ENCODE measurements around the gene EIF4A2.

Gene EIF4A2

DNA sequence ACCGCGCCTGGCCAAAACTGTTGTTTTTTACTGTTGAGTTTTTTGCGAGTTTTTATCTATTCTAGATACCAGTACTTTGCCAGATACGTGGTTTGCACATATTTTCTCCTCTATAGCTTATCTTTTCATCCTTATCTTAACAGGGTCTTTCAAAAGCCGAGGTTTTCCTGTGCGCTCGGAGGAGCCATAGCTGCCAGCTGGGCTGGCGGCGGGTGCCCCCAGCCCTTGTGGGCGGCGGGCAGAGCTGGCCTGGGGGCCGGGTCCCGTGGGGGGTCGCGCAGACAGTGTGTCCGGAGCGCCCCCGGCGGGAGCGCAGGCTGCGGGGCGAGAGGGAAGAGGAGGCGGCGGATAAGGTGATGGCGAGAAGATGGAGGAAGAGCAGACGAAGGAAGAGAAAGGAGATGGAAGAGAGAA lies 11.1 kb upstream of the EIF4A2 start:
- Mint-ChIP-seq H3K27ac (peak overlapping the region; percentile 79), H3K36me3 (peaks cover 4% of the 10 kb centered on the region), H3K9me3 (no peaks in the 10 kb centered on the region), H3K4me3 (peak overlapping the region; percentile 75), H3K27me3 (peaks cover 12% of the 10 kb centered on the region), H3K4me1 (peaks cover 19% of the 10 kb centered on the region)
- DNase-seq = peak; percentile 29
- CTCF ChIA-PET = interaction anchor here (0.9 to 2.0 kb wide), 3 partner anchors 12 to 158 kb away, joined by 3 to 8 read pairs (median 4); no protein-coding TSS in a partner anchor

DNA sequence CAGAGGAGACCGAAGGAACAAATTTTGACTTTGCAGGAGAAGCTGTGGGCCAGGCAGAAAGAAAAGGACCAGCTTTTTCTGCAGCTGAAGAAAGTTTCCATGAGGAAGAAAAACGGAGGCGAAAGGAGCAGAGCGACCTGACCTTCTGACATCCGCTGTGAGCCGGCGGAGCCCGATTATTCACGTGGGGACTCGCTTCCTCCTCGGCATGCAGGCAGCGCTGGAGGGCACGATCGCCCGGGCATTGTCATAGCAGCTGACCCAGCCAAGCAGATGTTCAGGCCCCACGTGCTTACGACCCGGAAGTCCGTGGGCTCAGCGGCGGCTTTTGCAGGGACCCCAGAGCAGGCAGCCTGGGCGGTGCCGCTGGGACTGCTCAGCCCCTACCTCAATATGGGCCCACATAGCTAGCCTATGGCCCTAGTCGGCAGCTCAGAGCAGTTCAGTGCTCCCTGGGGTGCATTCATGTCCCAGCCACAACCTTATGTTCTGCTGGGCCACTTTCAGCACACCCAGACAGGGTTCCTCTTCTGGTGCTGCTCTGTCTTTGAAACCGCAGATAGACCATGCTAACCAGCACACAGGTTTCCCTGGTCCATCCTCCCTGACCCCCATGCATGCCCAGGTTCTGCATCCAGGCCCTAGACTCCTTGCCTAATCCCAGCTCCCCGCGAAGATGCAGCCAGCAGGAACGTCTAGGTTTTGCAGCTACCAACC lies 10.5 kb upstream of the EIF4A2 start:
- CTCF ChIA-PET = interaction anchor here (0.9 to 2.0 kb wide), 3 partner anchors 11 to 158 kb away, joined by 3 to 8 read pairs (median 4); no protein-coding TSS in a partner anchor
- H3K4me1 Mint-ChIP-seq = peaks cover 19% of the 10 kb centered on the region
- peaks cover 4% of the 10 kb centered on the region for H3K36me3 Mint-ChIP-seq
- H3K9me3 Mint-ChIP-seq = no peaks in the 10 kb centered on the region
- H3K27me3 Mint-ChIP-seq = peaks cover 12% of the 10 kb centered on the region
- peak overlapping the region; percentile 79 for H3K27ac Mint-ChIP-seq
- DNase-seq = peak; percentile 77
- peak overlapping the region; percentile 75 for H3K4me3 Mint-ChIP-seq

DNA sequence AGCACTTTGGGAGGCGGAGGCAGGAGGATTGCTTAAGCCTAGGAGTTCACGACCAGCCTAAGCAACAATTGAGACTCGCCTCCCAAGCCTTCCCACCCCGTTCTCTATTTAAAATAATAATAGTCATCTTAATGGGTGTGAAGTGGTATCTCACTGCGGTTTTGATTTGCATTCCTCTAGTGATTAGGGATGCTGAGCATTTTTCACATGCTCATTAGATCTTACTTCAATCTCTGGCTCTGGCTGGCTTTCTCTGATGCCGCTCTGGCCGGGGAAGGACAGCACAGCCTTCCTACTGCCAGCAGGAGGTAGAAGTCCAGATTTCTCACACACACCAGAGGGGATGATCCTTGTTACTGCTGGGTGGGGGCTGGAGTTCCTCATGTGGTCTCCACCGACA lies 7.4 kb upstream of the EIF4A2 start:
- CTCF ChIA-PET = no interaction called here
- DNase-seq = no peak
- Mint-ChIP-seq H3K9me3 (no peaks in the 10 kb centered on the region), H3K4me1 (peaks cover 19% of the 10 kb centered on the region), H3K27ac (no peak overlapping the region), H3K27me3 (peaks cover 24% of the 10 kb centered on the region), H3K4me3 (no peak overlapping the region), H3K36me3 (peaks cover 4% of the 10 kb centered on the region)

DNA sequence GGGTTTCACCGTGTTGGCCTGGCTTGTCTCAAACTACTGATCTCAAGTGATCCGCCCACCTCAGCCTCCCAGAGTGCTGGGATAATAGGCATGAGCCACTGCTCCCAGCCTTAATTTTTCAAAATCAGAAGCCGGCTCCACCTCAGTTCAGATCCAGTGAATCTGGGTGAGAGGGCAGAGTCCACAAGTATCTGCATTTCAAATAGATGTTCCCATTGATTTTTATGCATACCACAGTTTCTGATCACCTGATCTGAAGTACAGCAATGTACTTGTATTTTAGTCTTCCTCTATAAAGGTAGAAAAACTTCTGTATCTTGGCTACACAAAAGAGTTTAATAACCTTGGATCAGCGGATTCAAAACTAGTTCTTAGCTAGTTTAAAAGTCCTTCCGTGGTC lies 4.2 kb upstream of the EIF4A2 start:
- H3K27me3 Mint-ChIP-seq = peaks cover 30% of the 10 kb centered on the region
- H3K36me3 Mint-ChIP-seq = peaks cover 11% of the 10 kb centered on the region
- CTCF ChIA-PET = no interaction called here
- no peaks in the 10 kb centered on the region for H3K9me3 Mint-ChIP-seq
- H3K4me3 Mint-ChIP-seq = no peak overlapping the region
- DNase-seq = no peak
- H3K4me1 Mint-ChIP-seq = peaks cover 10% of the 10 kb centered on the region
- H3K27ac Mint-ChIP-seq = no peak overlapping the region

DNA sequence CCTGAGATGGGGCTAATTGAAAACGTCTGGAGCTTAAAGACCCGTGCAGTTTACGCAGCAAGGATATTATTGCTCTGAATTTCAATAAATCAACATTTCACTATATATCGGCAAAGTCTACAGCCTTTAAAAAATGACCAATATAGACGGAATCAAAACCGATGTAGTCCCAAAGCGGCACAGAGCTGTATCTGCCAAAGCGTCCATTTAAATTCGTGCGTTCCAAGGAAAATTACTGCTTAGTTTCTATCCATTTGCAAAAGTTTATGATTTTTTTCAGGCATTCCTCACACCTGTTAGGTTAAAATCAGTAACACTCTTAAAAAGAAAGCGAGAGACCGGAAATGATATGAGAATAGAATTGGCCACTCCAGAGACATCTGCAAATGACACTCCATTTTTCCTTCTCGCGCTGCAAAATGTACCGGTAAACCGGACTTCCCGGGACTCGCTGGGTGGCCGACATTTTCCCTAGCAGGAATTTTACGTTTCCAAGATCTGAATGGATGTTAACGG lies 777 bp upstream of the EIF4A2 start:
- Mint-ChIP-seq H3K36me3 (peaks cover 43% of the 10 kb centered on the region), H3K27me3 (peaks cover 18% of the 10 kb centered on the region), H3K4me1 (peaks cover 41% of the 10 kb centered on the region), H3K9me3 (no peaks in the 10 kb centered on the region), H3K27ac (peak overlapping the region; percentile 97), H3K4me3 (peak overlapping the region; percentile 93)
- CTCF ChIA-PET = interaction anchor here (1.3 to 3.3 kb wide), 2 partner anchors 12 to 168 kb away, joined by 3 to 20 read pairs; no protein-coding TSS in a partner anchor
- DNase-seq = no peak

DNA sequence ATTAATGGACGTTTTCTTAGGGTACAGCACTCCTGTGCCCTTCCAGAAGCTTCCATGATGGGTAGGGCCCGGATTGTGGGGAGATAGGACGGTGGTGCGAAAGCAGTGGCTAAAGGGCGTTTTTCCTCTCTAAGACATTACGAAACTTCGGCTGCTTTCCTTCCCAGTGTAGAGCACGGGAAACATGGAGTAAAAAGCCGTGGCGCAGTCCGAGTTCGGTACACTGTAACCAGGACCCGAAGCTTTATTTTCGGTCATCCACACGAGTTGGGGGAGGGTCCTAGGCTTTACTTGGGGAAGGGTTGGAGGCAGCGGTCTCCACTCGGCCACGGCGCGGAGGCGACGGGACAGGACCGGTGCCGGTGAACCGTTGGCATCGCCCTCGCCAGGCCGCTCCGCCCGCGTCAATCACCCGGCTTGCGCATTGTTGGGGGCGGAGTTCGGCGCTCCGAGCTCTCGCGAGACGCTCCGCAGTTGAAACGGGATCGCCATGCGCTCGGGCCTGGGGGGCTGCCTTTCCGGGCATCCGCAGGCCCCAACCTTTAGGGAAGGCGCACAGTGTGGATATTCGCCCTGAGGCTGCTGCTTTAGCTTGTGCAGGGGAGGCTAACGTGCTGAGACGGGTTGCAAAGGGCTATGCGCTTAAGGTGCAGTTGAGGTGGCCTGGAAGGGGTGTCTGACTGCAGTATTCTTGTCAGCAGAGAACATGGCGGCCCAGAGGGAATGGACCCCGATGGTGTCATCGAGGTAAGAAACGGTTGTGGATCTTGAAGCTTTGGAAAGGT lies 546 bp downstream of the EIF4A2 start:
- H3K4me3 Mint-ChIP-seq = peak overlapping the region; percentile 93
- H3K27ac Mint-ChIP-seq = peak overlapping the region; percentile 97
- H3K9me3 Mint-ChIP-seq = no peaks in the 10 kb centered on the region
- peaks cover 13% of the 10 kb centered on the region for H3K27me3 Mint-ChIP-seq
- DNase-seq = peak; percentile 90
- H3K4me1 Mint-ChIP-seq = peaks cover 54% of the 10 kb centered on the region
- CTCF ChIA-PET = interaction anchor here (0.5 to 3.3 kb wide), 7 partner anchors 11 to 674 kb away, joined by 3 to 20 read pairs (median 3); partner anchors contain the start of gene RPL39L
- H3K36me3 Mint-ChIP-seq = peaks cover 56% of the 10 kb centered on the region

DNA sequence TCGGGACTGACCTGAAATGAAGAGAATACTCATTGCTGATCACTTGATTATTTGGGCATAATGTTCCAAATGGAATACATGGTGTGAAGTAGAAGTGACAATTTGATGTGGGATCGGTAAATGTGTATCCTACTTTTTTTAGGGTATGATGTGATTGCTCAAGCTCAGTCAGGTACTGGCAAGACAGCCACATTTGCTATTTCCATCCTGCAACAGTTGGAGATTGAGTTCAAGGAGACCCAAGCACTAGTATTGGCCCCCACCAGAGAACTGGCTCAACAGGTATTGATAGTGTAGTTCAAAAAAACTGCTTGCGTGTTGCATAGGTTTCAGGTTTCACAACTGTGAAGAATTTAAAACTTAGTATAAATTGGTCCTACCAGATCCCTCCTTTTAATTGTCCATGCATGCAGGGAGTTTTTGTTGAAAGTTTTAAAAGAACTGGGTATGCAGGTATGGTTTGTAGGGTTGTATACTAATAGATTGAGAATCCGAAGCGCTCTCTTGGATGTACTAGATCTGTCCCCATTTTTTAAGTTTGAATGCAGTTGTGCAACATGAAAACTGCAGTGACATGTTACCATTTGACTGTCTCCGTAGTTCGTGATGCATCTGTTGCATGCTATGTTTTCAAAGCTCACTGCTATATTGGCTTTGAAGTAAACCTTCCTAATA lies 1.6 kb downstream of the EIF4A2 start:
- Mint-ChIP-seq H3K27me3 (peaks cover 10% of the 10 kb centered on the region), H3K4me1 (peaks cover 58% of the 10 kb centered on the region), H3K27ac (peak overlapping the region; percentile 97), H3K4me3 (peak overlapping the region; percentile 93), H3K9me3 (no peaks in the 10 kb centered on the region), H3K36me3 (peaks cover 63% of the 10 kb centered on the region)
- CTCF ChIA-PET = interaction anchor here (0.6 to 3.3 kb wide), 3 partner anchors 12 to 372 kb away, joined by 3 to 20 read pairs (median 4); no protein-coding TSS in a partner anchor
- no peak for DNase-seq

DNA sequence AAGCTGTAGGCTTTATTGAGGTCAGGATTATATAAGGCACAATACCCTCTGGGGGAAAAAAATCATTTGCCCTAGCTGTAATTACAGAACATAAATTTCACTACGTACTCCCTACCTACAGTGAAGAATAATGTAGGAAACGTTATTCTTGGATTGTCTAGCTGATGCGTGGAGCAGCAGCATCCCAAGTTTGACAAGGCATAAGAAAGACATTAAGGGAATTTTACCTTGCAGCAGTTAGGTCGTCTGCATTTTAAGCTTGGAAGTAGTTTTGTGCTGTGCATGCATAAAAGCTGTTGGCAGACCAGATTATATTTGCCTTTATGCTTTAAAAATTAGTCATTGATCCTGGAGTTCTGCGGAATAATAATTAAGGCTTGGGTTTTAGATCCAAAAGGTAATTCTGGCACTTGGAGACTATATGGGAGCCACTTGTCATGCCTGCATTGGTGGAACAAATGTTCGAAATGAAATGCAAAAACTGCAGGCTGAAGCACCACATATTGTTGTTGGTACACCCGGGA lies 2.2 kb downstream of the EIF4A2 start:
- Mint-ChIP-seq H3K4me1 (peaks cover 58% of the 10 kb centered on the region), H3K36me3 (peaks cover 69% of the 10 kb centered on the region), H3K4me3 (peak overlapping the region; percentile 93), H3K9me3 (no peaks in the 10 kb centered on the region), H3K27ac (peak overlapping the region; percentile 97), H3K27me3 (peaks cover 5% of the 10 kb centered on the region)
- CTCF ChIA-PET = interaction anchor here (0.6 to 3.3 kb wide), 2 partner anchors 171 to 373 kb away, joined by 4 to 20 read pairs; no protein-coding TSS in a partner anchor
- DNase-seq = no peak

DNA sequence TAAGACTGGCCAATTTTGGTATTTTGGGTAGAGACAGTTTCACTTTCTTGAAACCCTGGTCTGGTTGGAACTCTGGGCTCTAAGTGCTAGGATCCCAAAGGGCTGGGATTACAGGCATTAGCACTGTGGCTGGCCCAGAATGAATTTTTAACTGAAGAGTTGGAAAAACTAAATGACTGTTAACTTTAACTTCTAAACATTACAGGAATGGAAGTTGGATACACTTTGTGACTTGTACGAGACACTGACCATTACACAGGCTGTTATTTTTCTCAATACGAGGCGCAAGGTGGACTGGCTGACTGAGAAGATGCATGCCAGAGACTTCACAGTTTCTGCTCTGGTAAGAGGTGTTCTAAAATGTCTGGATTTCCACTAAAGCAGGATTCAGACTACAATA lies 3.5 kb downstream of the EIF4A2 start:
- no peaks in the 10 kb centered on the region for H3K9me3 Mint-ChIP-seq
- peak overlapping the region; percentile 93 for H3K4me3 Mint-ChIP-seq
- peaks cover 76% of the 10 kb centered on the region for H3K36me3 Mint-ChIP-seq

DNA sequence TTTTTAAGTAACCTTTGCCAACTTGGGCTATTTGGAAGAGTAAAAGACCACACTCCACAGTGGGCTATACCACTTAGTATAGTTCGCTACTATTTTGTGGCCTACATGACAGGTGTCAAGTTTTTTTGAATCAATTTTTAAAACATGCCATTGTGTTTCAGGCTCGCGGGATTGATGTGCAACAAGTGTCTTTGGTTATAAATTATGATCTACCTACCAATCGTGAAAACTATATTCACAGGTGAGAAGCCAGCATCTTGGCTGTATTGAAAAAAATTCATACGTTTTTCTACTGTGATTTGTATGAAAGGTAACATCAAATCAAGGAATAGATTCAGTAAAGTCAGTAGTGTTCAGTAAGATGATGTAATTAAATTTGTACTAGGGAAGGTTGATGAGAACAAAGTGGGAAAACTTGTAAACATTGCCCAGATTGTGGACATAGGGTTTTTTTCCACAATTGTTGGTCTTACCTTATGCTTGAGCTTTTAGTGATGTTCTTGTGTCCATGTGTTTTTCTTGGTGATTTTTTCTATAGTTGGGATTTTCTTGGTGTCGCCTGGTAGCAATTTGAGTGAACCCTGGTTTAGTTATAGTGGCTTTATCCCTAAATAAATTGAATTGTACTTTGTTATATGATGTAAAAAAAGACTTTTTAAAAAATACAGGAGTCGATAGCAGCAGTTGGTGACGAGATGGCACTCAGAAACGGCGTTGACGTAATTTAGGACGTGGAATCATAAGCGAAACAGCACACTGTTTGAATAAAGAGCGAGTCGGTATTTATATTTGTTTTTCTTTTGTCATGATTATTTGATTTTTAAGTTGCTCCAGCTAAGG lies 4.5 kb downstream of the EIF4A2 start:
- no peak for DNase-seq
- Mint-ChIP-seq H3K36me3 (peaks cover 79% of the 10 kb centered on the region), H3K4me3 (peak overlapping the region; percentile 33), H3K4me1 (peaks cover 48% of the 10 kb centered on the region), H3K27ac (peak overlapping the region; percentile 79), H3K27me3 (peaks cover 5% of the 10 kb centered on the region), H3K9me3 (no peaks in the 10 kb centered on the region)
- CTCF ChIA-PET = interaction anchor here (1.3 kb wide), 1 partner anchor 13 kb away, joined by 3 read pairs; no protein-coding TSS in a partner anchor

More for the DNA sequence above, 3.5 kb downstream of the EIF4A2 start:
- CTCF ChIA-PET = interaction anchor here (1.3 kb wide), 1 partner anchor 14 kb away, joined by 3 read pairs; no protein-coding TSS in a partner anchor
- Mint-ChIP-seq H3K27ac (peak overlapping the region; percentile 58), H3K27me3 (peaks cover 5% of the 10 kb centered on the region), H3K4me1 (peaks cover 57% of the 10 kb centered on the region)
- no peak for DNase-seq

DNA sequence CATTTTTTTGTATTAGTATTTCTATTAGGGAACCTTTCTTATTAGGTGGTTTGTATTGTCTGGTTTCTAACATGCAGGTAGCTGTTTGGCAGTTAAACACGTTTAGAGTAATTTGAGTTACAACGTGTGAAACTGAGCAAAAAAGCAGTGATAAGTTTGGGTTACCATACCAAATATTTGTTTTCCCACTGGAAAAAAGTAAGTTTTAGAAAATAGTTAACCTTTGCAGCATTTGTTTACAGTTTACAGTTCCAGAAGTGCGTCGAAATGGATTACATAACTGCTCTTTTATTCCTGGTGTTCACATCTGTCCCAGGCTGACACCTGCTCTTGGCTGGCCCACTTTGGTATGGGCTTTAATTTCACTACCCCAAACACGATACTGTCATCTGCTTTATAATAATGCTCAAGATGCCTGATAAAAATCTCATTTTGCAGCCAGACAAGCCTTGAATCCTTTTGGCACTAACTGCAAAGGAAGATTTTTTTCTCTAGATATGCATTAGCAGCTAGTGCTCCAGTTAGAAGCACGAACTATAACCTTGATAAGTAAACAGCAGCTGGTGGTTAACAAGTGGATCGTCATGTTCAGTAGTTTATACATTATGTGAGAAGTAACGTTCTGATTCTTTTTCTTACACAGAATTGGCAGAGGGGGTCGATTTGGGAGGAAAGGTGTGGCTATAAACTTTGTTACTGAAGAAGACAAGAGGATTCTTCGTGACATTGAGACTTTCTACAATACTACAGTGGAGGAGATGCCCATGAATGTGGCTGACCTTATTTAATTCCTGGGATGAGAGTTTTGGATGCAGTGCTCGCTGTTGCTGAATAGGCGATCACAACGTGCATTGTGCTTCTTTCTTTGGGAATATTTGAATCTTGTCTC lies 5.3 kb downstream of the EIF4A2 start:
- Mint-ChIP-seq H3K9me3 (no peaks in the 10 kb centered on the region), H3K4me3 (no peak overlapping the region), H3K27ac (peak overlapping the region; percentile 50), H3K36me3 (peaks cover 82% of the 10 kb centered on the region), H3K4me1 (peaks cover 48% of the 10 kb centered on the region), H3K27me3 (peaks cover 4% of the 10 kb centered on the region)
- CTCF ChIA-PET = interaction anchor here (0.6 kb wide), 1 partner anchor 249 kb away, joined by 5 read pairs; no protein-coding TSS in a partner anchor
- DNase-seq = no peak
